ENCODE measurements around the gene BDH1.

GRCh38 chr3:197573048-197573767 lies 17.4 kb upstream of the BDH1 start:
- TF ChIP-seq POLR2A (IDR thresholded peaks at IDR 0.05; ENCODE audit: low read length) (no peak), GATA1 (IDR thresholded peaks at IDR 0.05; ENCODE audit: low read depth, low read length) (no peak)
